HUES6 (cell line): ENCODE measurements around the gene CTTN.
A peak's percentile ranks its signal among the peaks of the same experiment; 100 is the strongest.

ENCODE experiments used
- H3K27ac ChIP-seq: 2 replicates; pipeline ENCODE4 v1.7.0; 2013; ENCODE audit warnings: low read depth, mild to moderate bottlenecking, low read length, inconsistent platforms
- H3K27me3 ChIP-seq: 2 replicates; pipeline ENCODE4 v1.6.1; 2013; ENCODE audit warnings: low read length; ENCODE audit not compliant: control insufficient read depth, insufficient read depth
- H3K36me3 ChIP-seq: 2 replicates; pipeline ENCODE4 v1.6.1; 2013; ENCODE audit warnings: low read length; ENCODE audit not compliant: control insufficient read depth, insufficient read depth
- H3K4me1 ChIP-seq: 2 replicates; pipeline ENCODE4 v1.6.1; 2013; ENCODE audit warnings: low read length; ENCODE audit not compliant: control insufficient read depth, insufficient read depth
- H3K4me3 ChIP-seq: 2 replicates; pipeline ENCODE4 v1.5.1; 2013; ENCODE audit warnings: low read depth, low read length
- H3K9ac ChIP-seq: one replicate; pipeline ENCODE4 v1.6.1; 2013; ENCODE audit warnings: mild to moderate bottlenecking, low read length
- H3K9me3 ChIP-seq: 2 replicates; pipeline ENCODE4 v1.6.1; 2013; ENCODE audit warnings: low read depth, low read length; ENCODE audit not compliant: control insufficient read depth, insufficient read depth

CTTN gene

GRCh38 chr11:70364178-70364577 lies 34.2 kb upstream of the CTTN start:
- no peaks in the 10 kb centered on the region for H3K27me3 ChIP-seq
- no peaks in the 10 kb centered on the region for H3K9me3 ChIP-seq
- peaks cover 89% of the 10 kb centered on the region for H3K36me3 ChIP-seq

GRCh38 chr11:70364745-70365543 lies 33.4 kb upstream of the CTTN start:
- Histone ChIP-seq H3K9ac (no peak overlapping the region), H3K27ac (no peak overlapping the region), H3K36me3 (peaks cover 86% of the 10 kb centered on the region), H3K9me3 (no peaks in the 10 kb centered on the region), H3K27me3 (no peaks in the 10 kb centered on the region), H3K4me1 (no peaks in the 10 kb centered on the region), H3K4me3 (no peak overlapping the region)

More at GRCh38 chr11:70364178-70364577, 34.2 kb upstream of the CTTN start:
- Histone ChIP-seq H3K4me3 (no peak overlapping the region), H3K9ac (no peak overlapping the region), H3K4me1 (no peaks in the 10 kb centered on the region), H3K27ac (no peak overlapping the region)

- peaks cover 80% of the 10 kb centered on the region for H3K36me3 ChIP-seq
- no peak overlapping the region for H3K27ac ChIP-seq
- H3K9me3 ChIP-seq, result no peaks in the 10 kb centered on the region
- no peaks in the 10 kb centered on the region for H3K27me3 ChIP-seq
- H3K9ac ChIP-seq, result no peak overlapping the region
- no peaks in the 10 kb centered on the region for H3K4me1 ChIP-seq
- H3K4me3 ChIP-seq, result no peak overlapping the region
Measured at GRCh38 chr11:70365544-70365927, 32.8 kb upstream of the CTTN start.

- Histone ChIP-seq H3K36me3 (peaks cover 75% of the 10 kb centered on the region), H3K9me3 (peaks cover 3% of the 10 kb centered on the region; the same call in 1 of the 2 replicates), H3K27me3 (no peaks in the 10 kb centered on the region), H3K9ac (no peak overlapping the region), H3K4me1 (no peaks in the 10 kb centered on the region), H3K27ac (no peak overlapping the region), H3K4me3 (no peak overlapping the region)
Measured at GRCh38 chr11:70367071-70367470, 31.3 kb upstream of the CTTN start.

GRCh38 chr11:70368961-70369360 lies 29.4 kb upstream of the CTTN start:
- H3K9me3 ChIP-seq, result peaks cover 3% of the 10 kb centered on the region; the same call in 1 of the 2 replicates
- H3K27ac ChIP-seq, result no peak overlapping the region
- H3K4me3 ChIP-seq, result no peak overlapping the region
- peaks cover 75% of the 10 kb centered on the region for H3K36me3 ChIP-seq
- no peak overlapping the region for H3K9ac ChIP-seq
- H3K4me1 ChIP-seq, result no peaks in the 10 kb centered on the region
- H3K27me3 ChIP-seq, result no peaks in the 10 kb centered on the region

GRCh38 chr11:70371241-70371640 lies 27.1 kb upstream of the CTTN start:
- no peak overlapping the region for H3K27ac ChIP-seq
- no peak overlapping the region for H3K9ac ChIP-seq
- peaks cover 3% of the 10 kb centered on the region; the same call in 1 of the 2 replicates for H3K9me3 ChIP-seq
- H3K36me3 ChIP-seq, result peaks cover 74% of the 10 kb centered on the region
- H3K4me1 ChIP-seq, result no peaks in the 10 kb centered on the region
- H3K4me3 ChIP-seq, result no peak overlapping the region
- no peaks in the 10 kb centered on the region for H3K27me3 ChIP-seq

GRCh38 chr11:70372076-70372475 lies 26.3 kb upstream of the CTTN start:
- Histone ChIP-seq H3K9ac (no peak overlapping the region), H3K27me3 (no peaks in the 10 kb centered on the region), H3K4me3 (no peak overlapping the region), H3K36me3 (peaks cover 76% of the 10 kb centered on the region), H3K4me1 (no peaks in the 10 kb centered on the region), H3K27ac (no peak overlapping the region), H3K9me3 (peaks cover 3% of the 10 kb centered on the region; the same call in 1 of the 2 replicates)

- Histone ChIP-seq H3K9ac (no peak overlapping the region), H3K27ac (no peak overlapping the region), H3K27me3 (no peaks in the 10 kb centered on the region), H3K4me1 (peaks cover 5% of the 10 kb centered on the region), H3K9me3 (no peaks in the 10 kb centered on the region), H3K36me3 (peaks cover 84% of the 10 kb centered on the region), H3K4me3 (no peak overlapping the region)
Measured at GRCh38 chr11:70376621-70377020, 21.7 kb upstream of the CTTN start.

- Histone ChIP-seq H3K27me3 (no peaks in the 10 kb centered on the region), H3K9ac (no peak overlapping the region), H3K36me3 (peaks cover 82% of the 10 kb centered on the region), H3K27ac (no peak overlapping the region), H3K9me3 (no peaks in the 10 kb centered on the region), H3K4me3 (no peak overlapping the region), H3K4me1 (peaks cover 16% of the 10 kb centered on the region)
Measured at GRCh38 chr11:70377645-70378044, 20.7 kb upstream of the CTTN start.

- Histone ChIP-seq H3K27ac (no peak overlapping the region), H3K9me3 (no peaks in the 10 kb centered on the region), H3K4me3 (no peak overlapping the region), H3K9ac (no peak overlapping the region), H3K4me1 (peaks cover 16% of the 10 kb centered on the region), H3K27me3 (no peaks in the 10 kb centered on the region), H3K36me3 (peaks cover 81% of the 10 kb centered on the region)
Measured at GRCh38 chr11:70378506-70379134, 19.7 kb upstream of the CTTN start.

- H3K4me3 ChIP-seq, result no peak overlapping the region
- no peaks in the 10 kb centered on the region for H3K9me3 ChIP-seq
- peaks cover 16% of the 10 kb centered on the region for H3K4me1 ChIP-seq
- 0 out of 2 replicates have a peak overlapping the region, but pooled peaks have one; percentile 50 for H3K27ac ChIP-seq
- H3K36me3 ChIP-seq, result peaks cover 78% of the 10 kb centered on the region
- H3K9ac ChIP-seq, result no peak overlapping the region
- no peaks in the 10 kb centered on the region for H3K27me3 ChIP-seq
Measured at GRCh38 chr11:70381350-70381749, 17.0 kb upstream of the CTTN start.
